ENCODE data around the gene MTHFD2L.

DNA sequence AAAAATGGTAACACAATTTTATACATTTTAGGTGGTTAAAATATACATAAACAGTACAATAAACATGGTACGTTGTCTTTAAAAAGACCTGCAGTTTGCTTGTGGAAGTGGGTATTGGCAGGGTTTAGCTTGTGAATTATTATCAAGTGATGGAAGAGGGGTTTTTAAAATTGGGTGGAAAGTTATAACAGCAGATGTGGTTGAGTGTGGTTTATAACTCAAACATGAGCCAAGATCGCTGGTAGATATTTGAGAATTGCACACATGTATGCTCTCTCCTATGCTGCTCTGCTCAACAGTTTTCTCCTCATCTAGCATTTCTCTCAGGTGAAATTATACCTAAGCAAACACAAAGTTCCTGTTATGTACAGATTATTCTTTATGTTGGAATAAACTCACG is 164.4 kb downstream of the MTHFD2L start:
- TF ChIP-seq, protein P1, sequence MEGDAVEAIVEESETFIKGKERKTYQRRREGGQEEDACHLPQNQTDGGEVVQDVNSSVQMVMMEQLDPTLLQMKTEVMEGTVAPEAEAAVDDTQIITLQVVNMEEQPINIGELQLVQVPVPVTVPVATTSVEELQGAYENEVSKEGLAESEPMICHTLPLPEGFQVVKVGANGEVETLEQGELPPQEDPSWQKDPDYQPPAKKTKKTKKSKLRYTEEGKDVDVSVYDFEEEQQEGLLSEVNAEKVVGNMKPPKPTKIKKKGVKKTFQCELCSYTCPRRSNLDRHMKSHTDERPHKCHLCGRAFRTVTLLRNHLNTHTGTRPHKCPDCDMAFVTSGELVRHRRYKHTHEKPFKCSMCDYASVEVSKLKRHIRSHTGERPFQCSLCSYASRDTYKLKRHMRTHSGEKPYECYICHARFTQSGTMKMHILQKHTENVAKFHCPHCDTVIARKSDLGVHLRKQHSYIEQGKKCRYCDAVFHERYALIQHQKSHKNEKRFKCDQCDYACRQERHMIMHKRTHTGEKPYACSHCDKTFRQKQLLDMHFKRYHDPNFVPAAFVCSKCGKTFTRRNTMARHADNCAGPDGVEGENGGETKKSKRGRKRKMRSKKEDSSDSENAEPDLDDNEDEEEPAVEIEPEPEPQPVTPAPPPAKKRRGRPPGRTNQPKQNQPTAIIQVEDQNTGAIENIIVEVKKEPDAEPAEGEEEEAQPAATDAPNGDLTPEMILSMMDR (IDR thresholded peaks at IDR 0.05): no peak
- TF ChIP-seq POLR2A (IDR thresholded peaks at IDR 0.05): no peak
